ENCODE results near the gene JCAD. TPM values are rescaled to one million over a fixed set of nuclear protein-coding genes. Genes with fewer than 3 reads are reported as not detected.

JCAD gene
- total RNA-seq, 1 experiment from 2014 or later = 40.7 TPM

DNA sequence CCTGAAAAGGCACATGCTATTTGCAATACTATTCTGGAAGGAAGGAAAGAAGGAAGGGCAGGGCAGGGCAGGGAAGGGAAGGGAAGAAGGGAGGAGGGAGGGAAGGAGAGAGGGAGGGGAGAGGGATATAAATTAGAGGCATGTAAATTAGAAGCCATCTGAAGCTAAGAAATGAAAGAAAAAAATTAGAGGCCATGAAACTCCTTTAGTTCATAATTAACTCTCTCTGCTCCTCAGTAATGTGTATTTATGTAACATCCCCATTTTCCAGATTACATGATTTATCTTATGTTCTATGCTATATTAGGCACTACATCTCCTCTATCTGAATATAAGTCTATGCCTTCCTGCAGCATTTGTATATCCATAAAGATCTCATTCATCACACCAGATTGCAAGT, 12.7 kb upstream of the JCAD start:
- ATAC-seq (no peak), DNase-seq (ENCODE audit: low read depth, low spot score) (no peak)
- Histone ChIP-seq H3K4me3 (ENCODE audit: low read depth in 2 of 2, low read length in 2 of 2) (no peak overlapping the region), H3K27me3 (ENCODE audit: control insufficient read depth, insufficient read depth, low read length) (no peaks in the 10 kb centered on the region), H3K9me3 (ENCODE audit: control insufficient read depth, insufficient read depth, low read depth, low read length) (no peaks in the 10 kb centered on the region), H3K27ac (ENCODE audit: low read length) (peak overlapping the region; percentile 18; the same call in 1 of the 2 replicates), H3K36me3 (ENCODE audit: control insufficient read depth, insufficient read depth, low read length) (no peaks in the 10 kb centered on the region), H3K4me1 (ENCODE audit: control insufficient read depth, insufficient read depth, low read length) (peaks cover 16% of the 10 kb centered on the region)
- intact Hi-C loops (cut with micrococcal nuclease; ENCODE audit: unreplicated experiment) = no loop called here
- POLR2A ChIA-PET = no interaction called here
- TF ChIP-seq, protein P1, sequence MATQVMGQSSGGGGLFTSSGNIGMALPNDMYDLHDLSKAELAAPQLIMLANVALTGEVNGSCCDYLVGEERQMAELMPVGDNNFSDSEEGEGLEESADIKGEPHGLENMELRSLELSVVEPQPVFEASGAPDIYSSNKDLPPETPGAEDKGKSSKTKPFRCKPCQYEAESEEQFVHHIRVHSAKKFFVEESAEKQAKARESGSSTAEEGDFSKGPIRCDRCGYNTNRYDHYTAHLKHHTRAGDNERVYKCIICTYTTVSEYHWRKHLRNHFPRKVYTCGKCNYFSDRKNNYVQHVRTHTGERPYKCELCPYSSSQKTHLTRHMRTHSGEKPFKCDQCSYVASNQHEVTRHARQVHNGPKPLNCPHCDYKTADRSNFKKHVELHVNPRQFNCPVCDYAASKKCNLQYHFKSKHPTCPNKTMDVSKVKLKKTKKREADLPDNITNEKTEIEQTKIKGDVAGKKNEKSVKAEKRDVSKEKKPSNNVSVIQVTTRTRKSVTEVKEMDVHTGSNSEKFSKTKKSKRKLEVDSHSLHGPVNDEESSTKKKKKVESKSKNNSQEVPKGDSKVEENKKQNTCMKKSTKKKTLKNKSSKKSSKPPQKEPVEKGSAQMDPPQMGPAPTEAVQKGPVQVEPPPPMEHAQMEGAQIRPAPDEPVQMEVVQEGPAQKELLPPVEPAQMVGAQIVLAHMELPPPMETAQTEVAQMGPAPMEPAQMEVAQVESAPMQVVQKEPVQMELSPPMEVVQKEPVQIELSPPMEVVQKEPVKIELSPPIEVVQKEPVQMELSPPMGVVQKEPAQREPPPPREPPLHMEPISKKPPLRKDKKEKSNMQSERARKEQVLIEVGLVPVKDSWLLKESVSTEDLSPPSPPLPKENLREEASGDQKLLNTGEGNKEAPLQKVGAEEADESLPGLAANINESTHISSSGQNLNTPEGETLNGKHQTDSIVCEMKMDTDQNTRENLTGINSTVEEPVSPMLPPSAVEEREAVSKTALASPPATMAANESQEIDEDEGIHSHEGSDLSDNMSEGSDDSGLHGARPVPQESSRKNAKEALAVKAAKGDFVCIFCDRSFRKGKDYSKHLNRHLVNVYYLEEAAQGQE (IDR thresholded peaks at IDR 0.05; ENCODE audit: insufficient read depth in 1 of 2, low read depth in 2 of 2, low read length in 1 of 2) = no peak
- no peak for TF ChIP-seq POLR2AphosphoS5 (IDR thresholded peaks at IDR 0.05; ENCODE audit: low read depth, low read length)
- no peak for TF ChIP-seq SIN3A (IDR thresholded peaks at IDR 0.05; ENCODE audit: borderline replicate concordance, insufficient read depth, low read depth, low read length)
- TF ChIP-seq, protein P2, sequence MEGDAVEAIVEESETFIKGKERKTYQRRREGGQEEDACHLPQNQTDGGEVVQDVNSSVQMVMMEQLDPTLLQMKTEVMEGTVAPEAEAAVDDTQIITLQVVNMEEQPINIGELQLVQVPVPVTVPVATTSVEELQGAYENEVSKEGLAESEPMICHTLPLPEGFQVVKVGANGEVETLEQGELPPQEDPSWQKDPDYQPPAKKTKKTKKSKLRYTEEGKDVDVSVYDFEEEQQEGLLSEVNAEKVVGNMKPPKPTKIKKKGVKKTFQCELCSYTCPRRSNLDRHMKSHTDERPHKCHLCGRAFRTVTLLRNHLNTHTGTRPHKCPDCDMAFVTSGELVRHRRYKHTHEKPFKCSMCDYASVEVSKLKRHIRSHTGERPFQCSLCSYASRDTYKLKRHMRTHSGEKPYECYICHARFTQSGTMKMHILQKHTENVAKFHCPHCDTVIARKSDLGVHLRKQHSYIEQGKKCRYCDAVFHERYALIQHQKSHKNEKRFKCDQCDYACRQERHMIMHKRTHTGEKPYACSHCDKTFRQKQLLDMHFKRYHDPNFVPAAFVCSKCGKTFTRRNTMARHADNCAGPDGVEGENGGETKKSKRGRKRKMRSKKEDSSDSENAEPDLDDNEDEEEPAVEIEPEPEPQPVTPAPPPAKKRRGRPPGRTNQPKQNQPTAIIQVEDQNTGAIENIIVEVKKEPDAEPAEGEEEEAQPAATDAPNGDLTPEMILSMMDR (IDR thresholded peaks at IDR 0.05) = no peak
- BruUV-seq (replicated peaks) = no TSS peak
- in situ Hi-C loops (cut with HindIII; ENCODE audit: low pct_unique_long_range_greater_than_20kb, low sequenced_read_pairs) = no loop called here
- CTCF ChIA-PET = no interaction called here

DNA sequence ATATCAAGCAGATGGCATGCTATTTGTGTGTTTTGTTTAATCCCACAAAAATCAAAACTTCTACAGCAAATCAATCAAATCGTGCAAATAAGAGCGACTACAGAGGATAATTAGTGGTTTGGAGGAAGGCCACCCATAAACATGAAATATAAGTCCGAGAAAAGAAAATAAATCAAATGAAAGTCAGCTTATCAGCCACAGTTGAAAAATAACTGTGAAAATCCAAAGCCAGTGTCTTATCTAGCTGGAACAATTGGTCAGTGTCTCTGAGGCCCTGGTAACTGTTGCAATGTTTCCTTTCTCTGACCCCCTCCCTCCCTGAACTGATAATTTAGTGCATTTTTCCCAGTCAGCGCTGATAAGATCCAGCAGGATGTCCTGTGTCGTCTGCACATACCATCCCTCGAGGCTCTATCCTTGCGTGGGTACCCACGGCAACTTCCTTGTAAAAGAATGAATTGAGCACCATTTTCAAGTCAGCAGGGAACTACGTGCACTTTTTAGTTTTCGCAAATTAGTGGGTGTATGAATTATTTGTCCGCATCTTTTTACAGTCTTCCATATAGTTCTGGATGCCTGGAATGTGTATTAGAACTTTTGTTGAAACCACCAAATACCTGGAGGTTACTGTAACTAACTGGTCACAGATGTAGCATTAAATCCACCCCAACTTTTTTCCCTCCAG, 10.8 kb upstream of the JCAD start:
- Histone ChIP-seq H3K9me3 (ENCODE audit: control insufficient read depth, insufficient read depth, low read depth, low read length) (no peaks in the 10 kb centered on the region), H3K4me3 (ENCODE audit: low read depth in 2 of 2, low read length in 2 of 2) (no peak overlapping the region), H3K36me3 (ENCODE audit: control insufficient read depth, insufficient read depth, low read length) (no peaks in the 10 kb centered on the region), H3K27ac (ENCODE audit: low read length) (peak overlapping the region; percentile 78), H3K4me1 (ENCODE audit: control insufficient read depth, insufficient read depth, low read length) (peaks cover 27% of the 10 kb centered on the region), H3K27me3 (ENCODE audit: control insufficient read depth, insufficient read depth, low read length) (no peaks in the 10 kb centered on the region)
- TF ChIP-seq TCF7L2 (IDR thresholded peaks at IDR 0.05; ENCODE audit: low read depth, low read length) = peak; percentile 50
- TF ChIP-seq POLR2AphosphoS5 (IDR thresholded peaks at IDR 0.05; ENCODE audit: low read depth, low read length) = no peak
- TF ChIP-seq, protein P2 (IDR thresholded peaks at IDR 0.05) = no peak
- no TSS peak for BruUV-seq (replicated peaks)
- CTCF ChIA-PET = no interaction called here
- ATAC-seq (no peak), DNase-seq (ENCODE audit: low read depth, low spot score) (no peak)
- in situ Hi-C loops (cut with HindIII; ENCODE audit: low pct_unique_long_range_greater_than_20kb, low sequenced_read_pairs) = no loop called here
- intact Hi-C loops (cut with micrococcal nuclease; ENCODE audit: unreplicated experiment) = no loop called here
- POLR2A ChIA-PET = no interaction called here

Measured in Panc1 (cell line).